Globus pallidus (tissue), 1 donor: ENCODE results near the gene AKAP13.
"Not testable (repeated sequence)": the region's sequence is repeated elsewhere in the genome, so short reads cannot be mapped to it uniquely, and the experiment has no call there.

ENCODE experiments used
- DNase-seq: peaks from one replicate; pipeline ENCODE4 v3.0.0-alpha.2; 2015; ENCODE audit warnings: low spot score

AKAP13 gene

DNA sequence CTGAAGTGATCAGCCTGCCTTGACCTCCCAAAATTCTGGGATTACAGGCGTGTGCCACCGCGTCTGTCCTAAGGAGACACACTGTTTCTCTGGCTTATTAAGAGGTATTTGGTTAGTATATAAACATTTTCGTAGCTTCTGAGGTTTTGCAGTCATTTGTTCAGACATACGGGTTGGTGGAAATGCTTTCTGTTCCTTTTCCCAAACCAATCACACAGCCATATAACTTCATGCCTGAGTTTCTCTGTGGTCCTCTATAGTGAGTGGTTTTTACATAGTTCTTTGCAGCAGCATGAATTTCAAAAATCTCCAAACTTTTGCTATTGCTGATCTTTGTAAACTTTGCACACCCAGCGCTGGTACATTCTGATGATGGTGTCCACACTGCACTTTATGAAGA is 100.5 kb downstream of the AKAP13 start:
- no peak for DNase-seq

DNA sequence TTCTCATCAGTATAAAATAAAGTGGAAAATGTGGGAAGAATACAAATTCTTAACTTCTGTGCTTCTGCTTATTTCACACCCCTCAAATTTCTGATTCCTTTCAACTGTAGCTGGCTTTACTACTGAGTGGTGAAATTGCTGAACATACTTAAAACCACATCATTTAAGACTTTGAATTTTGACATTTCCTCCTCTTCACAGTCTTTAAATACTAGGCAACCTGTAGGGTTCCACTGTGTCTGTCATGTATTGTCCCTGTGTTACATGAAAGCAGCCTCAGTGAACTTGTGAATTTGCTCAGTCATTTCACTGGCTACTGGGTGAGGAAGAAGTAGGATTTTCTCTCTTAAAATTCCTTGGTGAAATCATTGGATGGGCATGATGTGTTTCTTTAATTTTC is 101.1 kb downstream of the AKAP13 start:
- DNase-seq: not testable (repeated sequence)

DNA sequence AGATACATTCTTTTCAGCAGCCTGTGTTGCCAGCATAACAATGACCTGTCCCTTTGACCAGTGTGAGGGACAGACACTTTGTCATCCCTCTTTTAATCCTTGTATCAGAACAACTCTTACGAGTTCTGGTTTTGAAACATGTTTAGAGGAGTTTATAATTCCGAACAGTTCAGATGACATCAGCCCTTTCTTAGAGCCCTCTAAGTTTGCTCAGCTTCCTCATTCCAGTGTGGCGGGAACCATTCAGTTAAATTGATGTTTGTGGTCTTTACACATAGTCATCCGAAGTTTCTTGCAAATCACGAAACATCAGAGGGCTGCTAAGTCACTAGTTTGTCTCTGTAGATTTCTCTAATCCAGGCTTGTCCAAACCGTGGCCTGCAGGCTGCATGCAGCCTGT is 102.5 kb downstream of the AKAP13 start:
- DNase-seq: no peak

DNA sequence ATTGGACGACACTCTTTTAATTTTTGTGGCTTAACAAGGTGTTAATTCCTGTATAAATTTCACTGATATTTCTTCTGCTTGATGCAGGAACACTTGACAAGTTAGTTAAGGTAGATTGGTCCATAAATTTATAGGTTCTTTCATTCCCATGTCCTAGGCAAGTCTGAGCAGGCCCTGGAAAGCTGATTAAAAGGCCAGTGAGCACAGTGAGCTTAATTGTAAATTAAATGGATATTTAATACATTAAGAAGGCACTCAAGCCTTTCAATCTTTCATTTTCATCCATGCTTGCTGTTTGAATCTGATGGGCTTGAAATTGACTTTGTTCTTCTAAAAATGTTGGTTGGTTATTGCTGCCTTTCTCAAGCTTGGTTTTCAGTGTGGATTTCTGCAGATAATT is 103.6 kb downstream of the AKAP13 start:
- not testable (repeated sequence) for DNase-seq

DNA sequence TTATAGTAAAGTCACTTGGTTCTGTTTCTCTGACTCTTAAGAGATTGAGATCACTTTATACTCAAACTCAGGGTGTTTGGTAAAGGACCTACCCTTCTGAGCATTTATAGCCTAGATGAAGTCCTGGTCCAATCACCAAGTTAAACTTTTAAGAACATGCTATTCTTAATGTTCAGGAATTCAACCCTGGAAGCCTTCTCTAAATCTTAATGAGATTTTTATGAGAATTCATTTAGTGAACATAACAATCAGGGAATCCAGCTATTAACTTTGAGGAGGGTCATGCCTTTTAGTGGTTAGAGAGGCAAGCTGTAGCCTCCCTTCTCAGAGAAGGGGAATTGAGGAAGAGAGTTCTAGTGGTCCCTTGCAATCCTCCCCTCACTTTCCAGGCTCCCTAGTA is 104.5 kb downstream of the AKAP13 start:
- not testable (repeated sequence) for DNase-seq

DNA sequence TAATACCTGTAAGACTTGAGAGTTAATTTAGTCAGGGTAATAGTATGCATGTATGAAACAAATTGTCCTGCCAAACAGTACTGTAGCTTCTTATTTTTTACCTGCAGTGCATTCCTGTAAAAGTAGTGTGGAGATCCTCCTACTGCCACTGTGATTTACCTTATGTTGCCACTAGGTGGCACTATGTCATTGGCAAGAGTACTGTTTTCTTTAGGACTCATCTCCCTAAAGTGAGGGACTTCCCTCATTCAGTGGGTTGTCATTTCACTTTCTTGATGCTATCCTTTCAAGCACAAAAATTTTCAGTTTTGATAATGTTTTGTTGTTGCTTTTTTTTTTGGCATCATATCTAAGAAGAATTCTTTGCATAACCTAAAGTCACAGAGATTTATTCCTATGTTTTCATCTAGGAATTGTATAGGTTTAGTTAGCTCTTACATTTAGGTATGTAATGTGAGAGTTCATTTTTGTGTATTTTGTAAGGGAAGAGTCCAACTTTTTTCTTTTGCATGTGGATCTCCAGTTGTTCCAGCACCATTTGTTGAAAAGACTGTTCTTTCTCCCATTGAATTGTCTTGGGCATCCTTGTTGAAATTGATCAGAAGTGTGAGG is 105.7 kb downstream of the AKAP13 start:
- DNase-seq: peak; percentile 63

DNA sequence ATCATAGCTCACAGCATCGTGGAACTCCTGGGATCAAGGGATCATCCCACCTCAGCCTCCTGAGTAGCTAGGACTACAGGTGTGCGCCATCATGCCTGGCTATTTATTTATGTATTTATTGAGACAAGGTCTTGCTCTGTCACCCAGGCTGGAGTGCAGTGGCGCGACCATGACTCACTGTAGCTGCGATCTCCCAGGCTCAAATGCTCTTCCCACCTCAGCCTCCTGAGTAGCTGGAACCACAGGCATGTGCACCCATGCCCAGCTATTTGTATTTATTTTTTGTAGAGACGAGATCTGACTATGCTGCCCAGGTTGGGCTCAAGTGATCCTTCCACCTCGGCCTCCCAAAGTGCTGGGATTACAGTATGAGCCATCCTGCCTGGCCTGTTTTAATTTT is 107.4 kb downstream of the AKAP13 start:
- DNase-seq: not testable (repeated sequence)

DNA sequence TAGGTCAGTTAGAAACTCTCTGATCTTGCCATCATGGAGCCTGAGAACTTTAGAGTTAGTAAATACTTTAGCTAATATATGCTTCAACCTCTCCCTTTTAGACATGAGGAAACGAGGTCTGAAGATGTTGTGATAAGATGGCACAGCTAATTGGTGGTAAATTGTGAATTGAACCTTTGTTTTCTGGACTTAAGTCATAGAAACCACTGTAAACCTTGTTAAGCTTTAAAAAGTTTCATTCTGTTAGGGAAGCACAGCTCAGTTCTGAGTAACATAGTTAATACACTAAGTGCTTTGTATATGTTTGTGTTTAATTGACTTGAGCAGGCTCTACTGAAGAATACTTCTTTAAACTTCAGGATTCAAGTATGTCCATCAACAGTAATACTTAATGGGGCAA is 108.6 kb downstream of the AKAP13 start:
- DNase-seq: no peak

DNA sequence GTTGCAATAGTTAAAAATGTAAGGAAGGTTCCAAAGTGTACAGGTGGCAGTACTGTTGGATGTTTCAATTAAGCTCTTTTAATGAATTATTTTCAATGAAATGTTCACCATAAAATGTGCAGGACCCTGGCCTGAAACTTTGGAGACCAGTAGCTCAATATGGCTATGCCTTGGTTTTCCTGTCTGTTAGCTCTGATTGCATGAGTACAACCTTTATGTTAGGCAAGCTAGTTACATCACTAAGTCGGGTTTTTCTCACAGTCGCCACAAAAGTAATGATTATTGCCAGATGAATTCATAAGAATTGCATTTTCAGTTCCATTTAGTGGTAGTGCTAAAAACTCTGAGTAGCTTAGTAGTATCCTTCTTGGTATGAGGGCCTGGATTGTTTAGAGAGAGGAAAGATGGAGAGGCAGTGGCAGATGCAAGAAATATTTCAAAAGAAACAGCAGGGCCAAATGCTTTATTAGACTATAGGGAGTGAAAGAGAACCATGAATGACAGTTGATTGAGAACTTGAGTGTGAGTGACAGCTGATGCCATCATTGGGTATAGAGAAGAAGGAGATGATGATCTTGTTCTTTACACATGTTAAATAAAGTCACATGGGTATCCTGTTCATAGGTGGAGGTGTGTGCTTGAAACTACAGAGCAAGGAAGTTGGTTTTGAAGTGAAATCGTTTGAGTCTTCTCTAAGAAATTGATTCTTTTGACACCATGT is 109.5 kb downstream of the AKAP13 start:
- no peak for DNase-seq

DNA sequence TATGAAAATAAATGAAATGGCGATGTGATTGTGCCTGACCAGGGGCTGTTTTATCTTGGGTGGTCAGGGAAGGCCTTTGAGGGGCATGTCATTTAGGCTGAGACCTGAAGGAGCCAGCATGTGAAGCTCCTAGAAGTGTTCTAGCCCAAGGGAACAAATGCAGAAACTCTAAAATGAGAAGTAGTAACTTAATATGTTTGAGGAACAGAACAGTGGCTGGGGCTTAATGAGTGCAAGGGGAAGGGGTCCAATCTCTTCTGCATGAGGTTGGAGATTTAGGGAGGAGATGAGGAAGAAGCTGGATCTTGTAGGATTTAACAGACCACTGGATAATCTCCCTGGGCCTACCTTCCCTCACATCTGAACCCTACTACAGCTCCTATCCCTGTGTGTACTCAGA is 110.5 kb downstream of the AKAP13 start:
- DNase-seq: no peak

DNA sequence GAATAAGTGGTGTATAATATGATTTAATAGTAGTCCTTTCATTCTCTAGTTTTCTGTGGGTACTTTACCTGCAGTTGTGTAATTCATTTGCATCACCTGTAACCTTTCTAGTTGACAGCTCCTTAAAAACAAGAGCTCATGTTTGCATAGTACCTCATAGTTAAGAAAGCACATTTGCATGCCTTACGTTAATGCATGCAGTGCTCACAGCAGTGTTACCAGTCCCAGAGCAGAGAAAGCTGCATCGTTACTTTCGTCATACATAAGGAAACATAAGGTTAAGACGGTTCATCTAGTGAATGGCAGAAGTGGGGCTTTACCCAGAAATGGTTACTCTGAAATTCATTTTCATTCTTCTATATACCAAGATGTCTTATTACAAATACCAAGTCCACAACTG is 111.3 kb downstream of the AKAP13 start:
- DNase-seq: no peak

DNA sequence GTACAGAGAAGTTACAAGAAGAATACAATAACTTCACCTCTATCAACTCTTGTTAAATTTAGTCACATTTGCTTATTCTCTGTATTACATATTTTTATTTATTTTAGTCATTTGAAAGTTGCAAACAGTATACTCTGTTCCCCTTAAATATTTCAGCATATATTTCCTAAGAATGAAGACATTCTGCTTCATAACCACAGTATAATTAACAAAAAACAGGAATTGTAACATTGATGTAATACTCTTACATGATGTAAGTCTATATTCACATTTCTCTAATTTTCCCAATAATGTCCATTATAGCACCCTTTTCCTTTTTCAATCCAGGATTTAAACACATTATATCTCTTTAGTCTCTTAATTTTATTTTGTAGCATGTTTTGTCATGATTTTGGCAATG is 112.0 kb downstream of the AKAP13 start:
- DNase-seq: no peak

DNA sequence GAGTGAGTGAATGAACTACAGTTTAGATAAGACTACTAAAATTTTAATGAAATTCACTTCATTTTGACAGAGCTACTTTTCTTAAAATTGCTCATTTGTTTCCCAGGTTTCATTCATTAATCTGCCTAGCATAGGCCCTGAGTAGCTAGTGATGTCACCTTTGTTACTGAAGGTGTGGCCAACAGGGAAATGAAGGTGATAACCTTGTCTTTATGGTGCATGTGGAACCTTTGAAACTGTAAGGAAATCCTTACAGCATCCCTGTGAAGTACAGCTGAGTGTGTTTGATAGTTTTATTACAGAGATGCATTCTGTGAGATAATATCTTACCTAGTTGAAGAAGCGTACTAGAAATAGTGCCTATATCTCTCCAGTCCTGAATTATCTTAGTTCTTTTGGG is 112.9 kb downstream of the AKAP13 start:
- no peak for DNase-seq

DNA sequence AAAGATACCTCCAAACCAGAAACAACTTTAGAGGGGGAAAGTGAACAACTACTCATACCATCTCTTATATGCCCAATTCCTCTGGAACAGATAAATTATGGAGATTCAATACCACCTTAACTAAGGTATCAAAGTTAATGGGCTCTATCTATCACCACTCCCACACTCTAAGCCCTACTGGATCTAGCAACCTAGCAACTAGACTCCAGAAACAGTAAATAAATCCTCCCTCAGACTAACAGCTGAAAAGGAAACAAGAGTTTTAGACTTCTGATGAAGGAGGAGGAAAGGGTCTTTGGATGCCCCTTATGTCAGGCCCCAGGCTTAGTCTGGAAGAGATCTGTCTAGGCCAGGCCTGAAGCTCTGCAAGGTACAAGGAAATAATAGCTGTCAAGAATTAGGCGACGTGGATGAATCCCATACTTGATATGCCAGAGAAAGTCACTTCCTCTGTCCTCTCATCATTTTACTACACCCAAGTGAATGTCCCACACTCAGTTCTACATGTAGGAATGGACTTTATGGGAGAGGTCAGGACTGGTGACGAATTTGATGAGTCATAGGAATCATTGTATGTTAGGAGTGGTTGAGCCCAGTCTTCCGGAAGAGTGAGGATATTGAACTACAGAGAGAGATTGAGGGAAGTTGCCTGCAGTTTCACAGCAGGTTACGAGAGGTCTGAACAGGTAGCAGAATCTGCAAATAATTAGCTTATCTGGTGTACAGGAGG is 113.8 kb downstream of the AKAP13 start:
- DNase-seq: no peak

DNA sequence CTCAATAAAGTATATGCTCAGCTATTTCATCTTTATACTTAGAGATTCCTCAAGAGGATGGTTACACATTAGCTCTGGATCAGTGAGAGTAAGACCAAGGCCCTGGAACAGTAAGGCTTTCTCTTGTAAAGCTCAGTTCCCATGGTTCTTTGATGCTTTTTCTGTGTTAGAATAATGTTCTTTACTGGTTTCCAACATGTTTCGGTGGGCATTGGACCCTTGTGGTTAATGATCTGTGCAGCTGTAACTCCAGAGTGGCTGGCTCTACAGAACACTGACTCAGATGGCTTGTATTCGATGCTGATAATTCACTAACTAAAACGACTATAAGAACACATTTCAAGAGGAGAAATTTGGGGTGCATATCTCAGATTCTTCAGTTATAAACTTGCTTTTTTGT is 114.7 kb downstream of the AKAP13 start:
- no peak for DNase-seq

DNA sequence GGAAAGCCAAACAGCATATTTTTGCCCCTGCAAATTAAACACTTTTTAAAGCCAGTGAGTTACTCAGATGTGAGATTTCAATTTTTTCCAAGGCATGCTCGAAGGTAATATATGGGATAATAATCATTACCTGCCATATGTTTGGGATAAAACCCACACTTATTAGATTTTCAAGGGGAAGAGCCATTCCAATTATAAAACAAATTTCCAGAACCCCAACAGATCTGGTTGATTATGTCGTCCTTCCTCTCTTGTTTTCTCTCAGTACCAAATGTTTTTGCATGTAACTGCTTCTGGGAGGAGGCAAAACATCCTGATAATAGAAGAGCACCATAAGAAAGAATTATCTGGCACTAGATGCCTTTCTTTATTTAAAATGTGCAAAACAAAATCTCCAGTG is 115.1 kb downstream of the AKAP13 start:
- DNase-seq: no peak

DNA sequence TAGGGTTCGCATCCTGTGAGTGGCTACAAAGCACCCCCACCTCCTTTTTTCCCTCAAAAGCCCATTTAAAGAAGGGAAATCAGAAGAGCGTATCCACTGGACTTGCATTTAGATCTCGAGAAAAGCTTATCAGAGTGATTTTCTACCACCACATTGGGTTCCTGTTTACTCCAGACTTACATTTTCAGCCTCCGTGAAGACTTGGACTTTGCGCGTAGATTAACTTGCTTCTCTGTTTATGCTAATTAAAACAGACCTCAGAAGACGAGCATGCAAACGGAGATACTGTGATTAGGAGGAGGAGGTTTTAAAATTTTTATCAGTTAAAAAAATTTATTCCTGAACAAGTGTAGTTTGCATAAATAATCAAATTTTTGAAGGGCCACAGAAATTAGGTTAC is 115.7 kb downstream of the AKAP13 start:
- DNase-seq: no peak

DNA sequence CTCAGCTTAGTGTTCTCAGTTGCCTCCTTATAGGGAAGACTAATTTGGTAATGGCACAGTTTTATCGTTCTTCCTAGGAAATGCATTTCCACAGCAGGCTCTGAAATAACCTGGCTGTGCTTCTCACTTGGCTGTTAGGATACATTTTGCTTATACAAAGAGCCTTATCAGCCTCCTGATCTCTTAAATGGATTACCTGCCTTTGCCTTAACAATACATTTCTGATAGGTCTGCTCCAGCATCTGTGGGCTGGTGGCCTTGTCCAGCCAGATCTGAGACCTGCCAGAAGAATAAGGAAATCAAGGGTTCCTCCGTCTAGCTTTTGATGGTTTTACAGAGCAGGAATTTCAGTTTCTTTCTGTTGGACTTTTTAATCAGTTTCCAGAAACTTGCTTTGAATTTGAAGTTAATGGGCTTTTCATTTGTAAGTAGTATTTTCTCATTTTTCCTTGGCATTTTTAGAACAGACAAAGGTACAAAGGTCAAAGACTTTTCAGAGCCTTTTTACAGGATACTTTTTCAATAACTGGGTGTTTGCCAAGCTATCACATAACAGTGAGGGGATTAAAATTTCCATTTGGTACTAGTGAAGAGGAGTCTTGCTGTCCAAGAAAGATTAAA is 116.3 kb downstream of the AKAP13 start:
- no peak for DNase-seq

DNA sequence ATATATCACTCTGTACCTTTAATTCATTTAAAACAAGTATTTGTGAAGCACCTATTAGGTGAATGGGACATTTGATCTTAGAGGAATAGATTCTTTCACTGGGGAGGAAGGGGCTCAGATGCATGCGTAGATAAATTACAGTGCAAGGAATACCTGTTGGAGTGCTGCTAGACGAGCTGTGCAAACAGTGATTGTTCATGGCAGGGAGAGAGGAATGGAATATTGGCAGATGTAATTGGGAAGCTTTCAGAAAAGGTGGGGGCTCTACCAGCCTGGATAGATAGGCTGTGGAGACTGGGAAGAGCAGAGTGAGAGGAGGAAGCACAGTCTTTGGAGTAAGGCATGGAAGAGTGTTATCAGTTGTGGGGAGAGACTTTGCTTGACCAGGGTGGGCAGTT is 116.8 kb downstream of the AKAP13 start:
- DNase-seq: no peak

DNA sequence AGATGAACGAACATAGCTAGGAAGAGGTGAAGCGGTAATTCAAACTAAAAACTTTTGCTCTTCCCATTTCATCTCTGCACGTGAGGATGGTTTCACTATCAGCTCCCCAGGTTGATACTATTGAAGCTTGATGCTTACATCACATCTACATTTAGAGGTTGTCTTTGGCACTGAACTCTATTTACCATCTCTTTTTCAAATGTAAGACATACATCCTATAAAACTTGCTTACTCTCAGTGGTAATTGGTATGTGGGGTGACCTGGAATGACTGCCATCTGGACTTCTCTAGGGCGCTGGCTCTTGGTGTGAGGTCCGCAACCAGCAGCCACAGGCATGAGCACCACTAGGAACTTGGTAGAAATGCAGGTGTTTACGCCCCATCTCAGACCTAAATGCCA is 118.1 kb downstream of the AKAP13 start:
- DNase-seq: no peak

DNA sequence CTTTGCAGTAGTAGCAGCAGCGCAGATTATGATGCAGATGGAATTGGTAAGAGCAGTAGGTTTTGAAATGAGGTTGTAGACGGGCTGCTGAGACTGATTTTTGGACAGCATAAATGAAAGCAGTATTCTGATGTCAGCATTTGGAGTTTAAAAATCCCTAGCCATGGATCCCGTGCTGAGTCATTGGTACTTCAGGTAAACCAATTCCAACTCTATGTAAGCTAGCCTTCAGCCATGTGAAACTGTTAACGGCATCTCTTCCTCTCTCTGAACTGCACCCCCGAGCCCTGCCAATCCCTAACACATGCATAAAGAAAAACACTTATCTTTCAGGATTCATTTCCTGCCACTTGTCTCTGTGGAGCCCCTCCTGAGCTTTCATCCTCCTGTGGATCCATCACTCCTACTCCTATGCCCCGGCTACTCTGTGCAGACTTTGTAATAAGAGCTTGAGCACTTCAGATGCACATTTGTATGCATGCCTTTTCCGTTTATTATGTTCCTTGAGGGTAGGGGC is 119.0 kb downstream of the AKAP13 start:
- DNase-seq: no peak

DNA sequence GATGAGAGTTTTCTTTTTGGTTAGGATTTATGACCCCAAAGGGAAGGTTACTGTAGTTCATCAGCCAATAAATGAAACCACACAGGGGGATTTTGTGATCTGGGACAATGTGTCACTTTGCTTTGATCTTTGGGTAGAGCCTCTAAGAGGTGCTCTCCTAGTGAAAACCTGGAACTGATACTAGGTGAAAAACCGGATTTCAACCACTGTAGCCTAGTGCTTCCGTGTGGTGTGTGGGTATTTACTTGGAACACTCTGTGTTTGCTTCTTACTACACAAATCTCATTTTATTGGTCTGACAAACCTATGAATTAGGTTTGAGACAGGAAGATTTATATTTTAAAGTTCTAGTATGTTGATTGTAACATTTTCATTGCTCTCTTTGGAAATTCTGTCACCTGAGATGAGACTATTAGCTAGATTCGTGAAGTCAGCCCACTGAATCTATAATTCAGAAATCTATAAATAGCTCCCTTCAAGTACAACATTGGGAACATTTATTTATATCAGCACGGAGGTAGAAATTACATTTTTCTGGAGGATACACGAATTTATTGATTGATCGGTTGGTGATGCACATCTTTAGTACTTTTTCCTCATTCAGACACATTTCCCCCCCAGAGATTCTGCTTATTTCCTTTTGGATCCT is 119.8 kb downstream of the AKAP13 start:
- DNase-seq: no peak
